HPDE6-E6E7 (cell line): ENCODE measurements around the gene ERC2.

Experiments used
- DNase-seq: peaks from one replicate; pipeline ENCODE4 v3.0.0; 2011; ENCODE audit warnings: missing footprints; ENCODE audit errors: extremely low spot score

ERC2 gene

GRCh38 chr3:55678546-55679216 lies 789.6 kb downstream of the ERC2 start:
- no peak for DNase-seq

DNA sequence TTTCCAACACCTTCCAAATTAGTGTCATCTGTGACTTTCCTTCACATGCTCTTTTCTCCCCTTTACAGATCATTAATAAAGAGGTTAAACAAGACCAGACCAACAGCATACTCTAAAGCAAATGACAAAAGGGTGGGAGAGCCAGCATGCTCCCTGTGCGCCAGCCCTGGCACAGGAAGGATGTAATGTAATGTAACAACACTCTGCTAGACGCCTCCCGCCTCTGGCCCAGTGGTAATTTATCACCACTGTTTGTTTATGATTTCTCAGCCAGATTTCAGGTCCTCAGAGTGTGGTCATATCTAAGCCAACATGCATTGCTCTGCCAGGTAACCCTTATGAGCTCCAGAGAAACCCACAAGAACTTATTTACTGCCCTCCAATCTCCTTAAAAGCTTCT lies 791.6 kb downstream of the ERC2 start:
- DNase-seq: no peak

- no peak for DNase-seq
These were observed 792.8 kb downstream of the ERC2 start for GRCh38 chr3:55675478-55675877.

DNA sequence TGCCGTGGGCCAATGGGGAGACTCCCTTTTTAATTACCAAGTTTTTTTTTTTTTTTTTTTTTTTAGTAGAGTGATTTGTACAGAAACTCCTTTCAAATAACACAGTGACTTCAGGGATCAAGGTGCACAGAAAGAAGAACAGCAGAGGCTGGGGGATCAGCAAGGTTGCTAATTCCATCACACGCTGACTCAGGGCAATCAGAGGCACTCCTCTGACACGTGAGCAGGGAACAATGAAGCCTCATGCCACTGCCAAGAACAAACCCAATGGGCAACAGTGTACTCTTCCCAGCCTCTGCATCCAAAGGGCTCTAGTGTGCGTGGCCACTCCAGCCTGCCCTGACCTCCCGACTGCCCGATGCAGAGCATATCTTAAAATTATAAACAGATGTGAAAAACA lies 794.5 kb downstream of the ERC2 start:
- DNase-seq: no peak

GRCh38 chr3:55669133-55669532 lies 799.1 kb downstream of the ERC2 start:
- no peak for DNase-seq

GRCh38 chr3:55668359-55668758 lies 799.9 kb downstream of the ERC2 start:
- DNase-seq: no peak

GRCh38 chr3:55664387-55664786 lies 803.9 kb downstream of the ERC2 start:
- no peak for DNase-seq

DNA sequence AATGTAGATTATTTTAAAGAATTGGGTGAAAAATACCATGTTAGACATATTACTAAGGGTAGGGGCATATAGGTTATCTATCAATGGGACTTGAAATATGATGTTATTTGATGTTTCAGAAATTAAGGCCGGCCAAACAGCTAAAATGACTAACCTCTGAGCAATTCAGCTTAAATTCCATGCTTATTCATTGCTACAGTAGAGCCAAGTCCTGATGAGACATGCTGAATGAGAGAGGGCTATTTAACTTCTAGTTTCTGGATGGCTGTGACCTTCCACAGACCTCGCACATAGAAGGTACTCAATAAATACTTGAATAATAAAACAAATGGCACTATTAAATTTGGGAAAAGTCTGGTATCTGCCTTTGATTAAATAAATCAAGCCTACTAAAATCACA lies 805.6 kb downstream of the ERC2 start:
- DNase-seq: no peak

DNA sequence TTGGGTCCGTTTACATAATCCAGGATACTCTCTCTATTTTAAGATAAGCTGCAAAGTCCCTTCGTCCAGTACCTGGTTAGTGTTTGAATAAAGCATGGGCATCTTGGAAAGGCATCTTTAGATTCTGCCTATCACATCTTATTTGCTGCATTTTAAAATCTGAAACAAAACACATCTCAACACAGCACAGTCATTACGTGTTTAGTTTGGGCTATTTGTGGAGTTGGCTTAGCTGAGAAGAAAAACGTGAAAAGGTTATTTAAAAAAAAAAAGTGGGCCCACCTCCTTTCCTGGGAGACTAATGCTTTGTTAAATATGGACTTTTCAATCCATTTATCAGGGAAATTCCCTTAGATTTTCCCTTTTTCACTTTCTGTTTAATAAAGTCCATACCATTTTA lies 806.7 kb downstream of the ERC2 start:
- no peak for DNase-seq

DNA sequence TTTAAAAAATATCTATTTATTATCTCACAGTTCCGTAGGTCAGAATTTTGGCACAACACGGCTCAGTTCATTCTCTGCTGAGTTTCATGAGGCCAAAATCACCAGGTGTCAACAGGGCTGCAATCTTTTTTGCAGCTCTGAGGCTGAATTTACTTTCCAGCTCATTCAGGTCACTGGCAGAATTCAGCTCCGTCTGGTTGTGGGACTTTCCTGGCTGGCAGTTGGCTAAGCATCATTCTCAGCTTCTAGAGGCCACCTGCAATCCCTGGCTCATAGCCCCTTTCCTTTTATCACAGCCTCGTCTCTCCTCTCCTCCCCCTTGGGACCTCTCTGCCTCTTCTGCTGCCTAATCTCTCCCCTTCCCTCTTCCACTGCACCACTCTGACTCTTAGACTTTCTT lies 807.1 kb downstream of the ERC2 start:
- DNase-seq: no peak

- DNase-seq: no peak
These were observed 807.6 kb downstream of the ERC2 start for GRCh38 chr3:55660642-55661041.

GRCh38 chr3:55659701-55660100 lies 808.6 kb downstream of the ERC2 start:
- no peak for DNase-seq

DNA sequence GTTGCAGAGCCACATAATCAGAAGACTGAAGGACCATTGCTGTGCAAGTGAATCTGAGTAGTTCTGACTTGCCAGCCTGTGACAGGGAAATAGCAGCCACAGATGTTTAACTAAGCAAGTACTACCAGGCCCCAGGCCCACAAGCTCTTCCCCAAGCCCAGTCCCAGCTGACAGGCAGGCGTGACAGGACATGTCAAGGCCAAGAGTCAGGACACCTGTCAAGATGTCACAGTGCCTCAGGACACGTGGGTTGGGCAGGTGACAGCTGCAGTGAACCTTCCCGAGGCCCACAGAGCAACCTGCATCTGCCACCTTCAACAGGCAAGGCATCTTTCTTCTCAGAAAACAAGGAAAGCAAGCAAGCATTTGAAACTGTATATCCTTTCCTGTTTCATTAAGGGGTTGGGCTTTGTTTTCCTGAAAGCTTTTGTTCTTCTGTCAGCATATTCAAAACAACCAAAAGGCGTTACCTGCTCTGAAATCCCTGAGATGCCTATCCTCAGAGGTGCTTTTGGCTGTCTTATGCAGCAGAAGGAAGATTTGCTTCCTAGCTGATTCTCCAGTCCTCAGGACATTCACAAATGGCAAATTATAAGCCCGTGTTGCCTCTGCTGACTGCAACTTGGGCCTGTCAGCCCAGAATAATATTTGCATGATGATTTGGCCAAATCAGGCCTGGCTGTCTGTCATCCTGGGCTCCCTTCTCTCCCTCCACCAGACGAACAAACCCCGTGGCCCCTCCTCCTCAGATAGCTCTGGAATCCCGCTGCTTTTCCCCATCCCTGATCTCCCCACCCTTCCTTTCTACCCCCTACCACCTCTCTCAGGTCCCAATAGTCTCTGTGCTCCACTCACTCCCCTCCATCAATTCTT lies 809.3 kb downstream of the ERC2 start:
- DNase-seq: no peak

- DNase-seq: no peak
These were observed 810.0 kb downstream of the ERC2 start for GRCh38 chr3:55658270-55658669.

DNA sequence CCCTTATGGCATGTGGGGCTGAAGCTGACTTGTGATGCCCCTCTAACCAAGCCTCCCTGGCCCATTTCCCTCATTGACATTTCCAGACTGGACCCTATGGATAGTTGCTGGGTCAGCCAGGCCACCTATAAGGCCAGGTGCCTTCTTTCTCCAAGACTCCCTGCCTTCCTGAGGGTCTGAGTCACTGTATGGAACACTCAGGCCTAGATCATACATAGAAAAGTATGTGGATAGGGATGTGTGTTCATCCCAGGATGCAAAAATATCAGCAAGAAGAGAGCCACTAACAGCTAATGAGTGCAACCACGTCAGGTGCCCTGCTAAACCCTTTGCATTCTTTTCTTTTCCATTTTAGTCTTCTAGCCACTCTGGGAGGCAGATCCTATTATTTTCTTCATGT lies 812.7 kb downstream of the ERC2 start:
- no peak for DNase-seq

GRCh38 chr3:55654123-55654760 lies 814.0 kb downstream of the ERC2 start:
- DNase-seq: no peak

- no peak for DNase-seq
These were observed 817.3 kb downstream of the ERC2 start for GRCh38 chr3:55651011-55651410.

DNA sequence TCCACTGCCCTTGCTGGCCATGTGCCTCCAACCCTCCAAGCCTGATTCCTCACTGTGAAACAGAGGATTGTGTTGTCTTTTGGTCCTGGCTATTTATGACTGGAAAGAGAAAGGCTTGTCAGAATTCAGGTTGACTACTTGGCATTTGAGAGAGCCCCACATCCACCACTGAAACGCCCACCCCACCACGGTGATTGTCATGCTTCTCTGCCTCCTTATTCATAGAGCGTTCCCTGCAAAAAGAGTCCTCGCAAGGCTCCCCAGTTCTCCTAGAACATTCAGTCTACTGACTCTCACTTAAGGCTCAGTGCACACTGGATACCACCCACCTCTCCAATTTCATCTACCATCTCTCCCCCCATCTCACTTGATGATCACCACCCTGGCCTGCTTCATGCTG lies 818.3 kb downstream of the ERC2 start:
- no peak for DNase-seq

DNA sequence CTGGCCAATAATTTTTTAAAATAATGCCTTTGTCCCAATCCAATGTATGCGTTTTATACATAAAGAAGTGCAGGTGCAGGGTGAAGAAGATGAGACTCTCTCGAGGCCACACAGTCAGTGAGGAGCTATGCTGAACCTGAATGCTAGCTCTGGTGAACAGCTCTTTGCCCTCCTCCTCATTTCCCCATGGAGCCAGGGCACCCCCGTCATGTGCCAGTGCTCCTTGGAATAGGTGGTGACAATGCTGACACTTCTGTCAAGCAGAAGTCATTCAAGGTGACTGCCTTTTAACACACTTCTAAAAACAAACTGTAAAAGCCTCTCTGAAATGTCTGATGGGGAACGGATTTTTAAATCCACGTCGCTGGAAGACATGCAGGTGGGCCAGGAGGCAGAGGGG lies 818.7 kb downstream of the ERC2 start:
- no peak for DNase-seq

DNA sequence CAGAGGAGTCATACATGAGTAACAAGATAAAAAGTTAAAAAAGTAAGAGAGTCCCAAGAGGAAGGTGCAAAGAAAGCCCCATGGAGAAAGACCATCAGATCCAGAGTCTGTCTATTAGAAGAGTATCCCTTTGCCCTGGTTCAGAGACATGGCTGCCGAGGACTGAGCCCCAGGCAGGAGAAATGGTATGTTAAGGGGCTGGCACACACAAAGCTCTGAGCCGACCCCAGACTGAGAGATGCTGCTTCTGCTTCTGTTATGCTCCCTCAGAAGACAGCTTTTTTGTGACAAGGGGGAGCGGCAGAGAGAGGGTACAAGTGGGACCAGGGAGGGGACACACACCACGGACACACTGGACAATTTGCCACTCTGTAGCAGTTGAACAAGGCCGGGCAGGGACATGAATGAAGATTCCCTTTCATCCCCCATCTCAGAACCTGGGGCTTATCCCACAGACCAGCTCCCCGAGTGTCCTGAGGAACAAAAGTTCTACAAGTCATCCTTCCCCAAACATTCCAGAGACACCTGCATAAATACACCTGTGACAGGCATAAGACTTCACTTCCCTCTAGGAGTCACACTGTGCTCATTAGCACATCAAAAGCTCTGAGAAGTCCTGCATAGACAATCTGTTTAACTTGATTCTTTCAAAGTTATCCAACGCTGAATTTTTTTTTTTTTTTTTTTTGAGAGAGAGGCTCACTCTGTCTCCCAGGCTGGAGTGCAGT lies 819.5 kb downstream of the ERC2 start:
- no peak for DNase-seq

GRCh38 chr3:55647670-55648069 lies 820.6 kb downstream of the ERC2 start:
- no peak for DNase-seq

DNA sequence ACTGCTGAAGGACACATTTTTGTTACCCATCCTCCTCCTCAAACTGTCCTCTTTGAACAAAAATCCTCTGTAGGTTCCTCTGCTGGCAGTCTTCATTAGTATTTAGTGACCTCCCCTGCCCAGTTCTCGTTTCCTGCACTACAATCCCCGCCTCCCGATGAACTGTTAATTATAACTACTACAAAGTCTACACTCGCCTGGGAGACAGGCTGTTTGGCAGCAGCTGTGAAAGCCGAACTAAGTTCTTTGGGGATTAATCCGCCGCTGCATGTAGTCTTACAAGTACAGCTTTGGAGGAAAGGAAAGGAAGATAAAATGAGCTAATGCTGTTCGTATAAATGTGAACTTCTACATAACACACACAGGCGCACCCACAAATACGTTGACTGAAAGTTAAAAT lies 821.2 kb downstream of the ERC2 start:
- DNase-seq: no peak
